SU-DHL-6 (cell line): ENCODE data around the gene HS6ST3.

Experiments
- H2AFZ ChIP-seq: fragments of 200-600 bp; sonication (generic); 2 replicates; pipeline ENCODE4 v1.6.1; 2014; ENCODE audit warnings: low read depth, mild to moderate bottlenecking, moderate library complexity, mixed read lengths, antibody characterized with exemption, low read length; ENCODE audit not compliant: severe bottlenecking
- H3F3A ChIP-seq: fragments of 200-600 bp; shearing (Covaris generic); 2 replicates; pipeline ENCODE4 v1.6.0; 2016; ENCODE audit warnings: antibody characterized with exemption, mild to moderate bottlenecking; ENCODE audit not compliant: insufficient read depth
- H3K27ac ChIP-seq: fragments of 200-600 bp; sonication (generic); 2 replicates; pipeline ENCODE4 v1.5.1; 2016; ENCODE audit warnings: low read depth, mild to moderate bottlenecking, low read length, moderate library complexity, mixed read lengths
- H3K27me3 ChIP-seq: fragments of 200-600 bp; sonication (generic), shearing (Covaris generic); 2 replicates; pipeline ENCODE4 v1.6.0; 2014; ENCODE audit warnings: mild to moderate bottlenecking, low read length
- H3K36me3 ChIP-seq: fragments of 200-600 bp; sonication (generic); 2 replicates; pipeline ENCODE4 v1.6.1; 2014; ENCODE audit warnings: mild to moderate bottlenecking, low read length, mixed read lengths
- H3K4me2 ChIP-seq: fragments of 300-600, 200-600 bp; shearing (Covaris generic), sonication (generic); 2 replicates; pipeline ENCODE4 v1.6.0; 2014; ENCODE audit warnings: low read length, low read depth, mild to moderate bottlenecking; ENCODE audit not compliant: poor library complexity, severe bottlenecking
- H3K4me3 ChIP-seq: fragments of 200-600 bp; sonication (generic); 2 replicates; pipeline ENCODE4 v1.5.1; 2014; ENCODE audit warnings: antibody characterized with exemption, low read length, mild to moderate bottlenecking, mixed read lengths; ENCODE audit not compliant: insufficient read depth, poor library complexity, severe bottlenecking
- H3K79me2 ChIP-seq: fragments of 200-600 bp; sonication (generic); 2 replicates; pipeline ENCODE4 v1.6.1; 2014; ENCODE audit warnings: mild to moderate bottlenecking, low read length, moderate library complexity; ENCODE audit not compliant: insufficient read depth
- H3K9ac ChIP-seq: fragments of 200-600 bp; sonication (generic); 2 replicates; pipeline ENCODE4 v1.7.0; 2014; ENCODE audit warnings: mild to moderate bottlenecking, low read length
- H3K9me2 ChIP-seq: fragments of 200-600 bp; sonication (generic); replicated peaks from 2 replicates; pipeline ENCODE4 v1.6.1; 2014; ENCODE audit warnings: low read length; ENCODE audit not compliant: insufficient read depth
- H3K9me3 ChIP-seq: fragments of 200-600 bp; sonication (generic); 2 replicates; pipeline ENCODE4 v1.6.1; 2014; ENCODE audit warnings: low read length, mixed read lengths; ENCODE audit not compliant: insufficient read depth
- H4K20me1 ChIP-seq: fragments of 200-600 bp; sonication (generic); 2 replicates; pipeline ENCODE4 v1.6.1; 2014; ENCODE audit warnings: low read depth, mild to moderate bottlenecking, antibody characterized with exemption, low read length, moderate library complexity, mixed read lengths
- EZH2phosphoT487 ChIP-seq: fragments of 200-600 bp; sonication (generic), shearing (Covaris generic); conservative IDR thresholded peaks from 2 replicates; pipeline ENCODE4 v1.6.1; 2018; ENCODE audit warnings: mild to moderate bottlenecking, antibody characterized with exemption, low read length, moderate library complexity, mixed read lengths
- TF ChIP-seq, protein P1 (sequence below): fragments of 200-600 bp; sonication (generic); IDR thresholded peaks from one replicate; pipeline ENCODE4 v1.5.1; 2017; ENCODE audit warnings: antibody characterized with exemption, mild to moderate bottlenecking, low read length, moderate library complexity; ENCODE audit not compliant: insufficient read depth, poor library complexity, severe bottlenecking

The HS6ST3 gene

DNA sequence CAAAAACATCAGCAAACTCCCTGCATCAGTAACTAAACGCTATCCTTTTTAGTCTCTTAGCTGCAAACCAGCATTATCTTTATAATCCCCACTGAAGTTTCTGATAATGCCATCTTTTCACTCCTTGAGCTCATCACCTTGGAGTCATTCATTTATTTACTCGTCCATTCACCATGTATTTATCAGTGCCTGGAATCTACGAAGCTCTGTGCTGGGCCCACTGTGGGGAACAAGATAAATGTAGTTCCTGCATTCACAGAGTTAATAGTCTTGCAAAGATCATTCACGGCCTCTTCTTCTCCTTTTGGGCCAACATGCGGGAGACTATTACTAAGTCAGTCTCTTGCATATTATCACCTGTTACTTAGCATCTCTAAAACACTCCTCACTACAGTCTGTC, 89.4 kb downstream of the HS6ST3 start:
- TF ChIP-seq, protein P1, sequence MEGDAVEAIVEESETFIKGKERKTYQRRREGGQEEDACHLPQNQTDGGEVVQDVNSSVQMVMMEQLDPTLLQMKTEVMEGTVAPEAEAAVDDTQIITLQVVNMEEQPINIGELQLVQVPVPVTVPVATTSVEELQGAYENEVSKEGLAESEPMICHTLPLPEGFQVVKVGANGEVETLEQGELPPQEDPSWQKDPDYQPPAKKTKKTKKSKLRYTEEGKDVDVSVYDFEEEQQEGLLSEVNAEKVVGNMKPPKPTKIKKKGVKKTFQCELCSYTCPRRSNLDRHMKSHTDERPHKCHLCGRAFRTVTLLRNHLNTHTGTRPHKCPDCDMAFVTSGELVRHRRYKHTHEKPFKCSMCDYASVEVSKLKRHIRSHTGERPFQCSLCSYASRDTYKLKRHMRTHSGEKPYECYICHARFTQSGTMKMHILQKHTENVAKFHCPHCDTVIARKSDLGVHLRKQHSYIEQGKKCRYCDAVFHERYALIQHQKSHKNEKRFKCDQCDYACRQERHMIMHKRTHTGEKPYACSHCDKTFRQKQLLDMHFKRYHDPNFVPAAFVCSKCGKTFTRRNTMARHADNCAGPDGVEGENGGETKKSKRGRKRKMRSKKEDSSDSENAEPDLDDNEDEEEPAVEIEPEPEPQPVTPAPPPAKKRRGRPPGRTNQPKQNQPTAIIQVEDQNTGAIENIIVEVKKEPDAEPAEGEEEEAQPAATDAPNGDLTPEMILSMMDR, result no peak
- no peak for TF ChIP-seq EZH2phosphoT487
- Histone ChIP-seq H3K27me3 (no peaks in the 10 kb centered on the region), H2AFZ (no peak overlapping the region)

DNA sequence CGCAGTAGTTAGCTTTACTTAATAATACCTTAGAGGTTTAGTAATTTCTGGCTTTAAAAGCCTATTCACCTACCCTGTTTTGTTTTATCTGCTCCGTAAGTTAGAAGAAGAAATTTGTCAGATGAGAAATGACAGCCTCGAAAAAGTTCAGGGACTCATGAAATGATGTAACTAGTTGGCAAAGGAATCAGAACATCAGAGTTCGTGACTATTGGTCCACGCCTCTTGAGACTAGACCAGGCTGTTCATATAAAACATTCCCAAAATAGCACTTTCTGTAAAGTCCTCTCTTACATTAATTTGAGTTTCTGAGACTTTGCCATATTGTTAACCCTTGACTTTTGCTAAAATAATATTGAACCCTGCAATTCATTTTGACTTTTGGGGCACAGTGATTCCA, 92.0 kb downstream of the HS6ST3 start:
- H2AFZ ChIP-seq, result no peak overlapping the region
- H3K9ac ChIP-seq, result no peak overlapping the region
- no peaks in the 10 kb centered on the region for H3K36me3 ChIP-seq
- no peak overlapping the region for H3K4me3 ChIP-seq
- H3K27me3 ChIP-seq, result no peaks in the 10 kb centered on the region
- no peak overlapping the region for H3K4me2 ChIP-seq
- no peaks in the 10 kb centered on the region for H3K9me2 ChIP-seq
- H3K27ac ChIP-seq, result no peak overlapping the region
- no peaks in the 10 kb centered on the region for H4K20me1 ChIP-seq
- no peaks in the 10 kb centered on the region for H3F3A ChIP-seq
- TF ChIP-seq, protein P1, result no peak
- no peak for TF ChIP-seq EZH2phosphoT487
- no peaks in the 10 kb centered on the region for H3K79me2 ChIP-seq
- H3K9me3 ChIP-seq, result no peaks in the 10 kb centered on the region

More for the DNA sequence above, 89.4 kb downstream of the HS6ST3 start:
- Histone ChIP-seq H3K36me3 (no peaks in the 10 kb centered on the region), H3K9me3 (no peaks in the 10 kb centered on the region), H3K9ac (no peak overlapping the region), H3K4me3 (no peak overlapping the region), H3K27ac (no peak overlapping the region), H3K4me2 (no peak overlapping the region), H4K20me1 (no peaks in the 10 kb centered on the region), H3K9me2 (no peaks in the 10 kb centered on the region), H3F3A (no peaks in the 10 kb centered on the region), H3K79me2 (no peaks in the 10 kb centered on the region)

DNA sequence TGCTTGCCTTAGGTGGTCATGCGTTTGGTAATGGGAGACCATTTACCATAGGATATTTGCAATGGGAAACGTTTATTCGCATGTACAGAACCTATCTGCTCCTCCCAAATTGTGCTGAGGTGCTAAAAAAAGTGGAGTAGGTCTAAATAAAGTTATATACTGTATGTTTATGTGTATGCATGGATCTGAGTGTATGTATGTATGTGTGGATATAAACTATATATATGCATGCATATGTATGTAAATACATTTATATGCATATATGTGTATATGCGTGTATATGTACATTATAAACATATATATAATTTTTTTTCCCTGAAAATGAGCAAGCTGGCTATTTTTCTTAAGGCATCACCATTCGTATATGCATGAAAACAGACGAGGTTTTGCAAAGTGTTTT, 95.9 kb downstream of the HS6ST3 start:
- Histone ChIP-seq H3K27ac (no peak overlapping the region), H2AFZ (no peak overlapping the region), H3K4me2 (no peak overlapping the region), H3K27me3 (no peaks in the 10 kb centered on the region), H3K9me2 (no peaks in the 10 kb centered on the region), H3K4me3 (no peak overlapping the region), H3F3A (no peaks in the 10 kb centered on the region), H4K20me1 (no peaks in the 10 kb centered on the region), H3K36me3 (no peaks in the 10 kb centered on the region), H3K9ac (no peak overlapping the region), H3K9me3 (no peaks in the 10 kb centered on the region), H3K79me2 (no peaks in the 10 kb centered on the region)
- TF ChIP-seq, protein P1, result no peak
- no peak for TF ChIP-seq EZH2phosphoT487

DNA sequence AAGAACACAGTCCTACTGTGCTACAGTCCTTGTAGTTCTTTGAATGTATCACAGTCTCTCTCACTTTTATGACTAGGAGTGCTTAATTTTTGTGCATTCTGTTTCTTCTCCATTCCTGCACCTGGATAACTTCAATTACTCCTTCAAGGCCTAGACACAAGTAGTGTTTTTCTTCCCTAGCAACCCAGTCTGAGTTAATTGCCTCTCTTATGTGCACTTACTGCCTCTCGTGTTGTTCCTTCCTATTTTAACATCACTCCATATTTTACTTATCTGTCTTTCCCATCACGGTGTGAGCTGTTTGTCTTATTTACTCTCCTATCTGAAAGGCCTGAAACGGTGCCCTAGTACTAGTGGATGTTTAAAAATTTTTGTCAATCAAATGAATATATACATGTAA, 101.5 kb downstream of the HS6ST3 start:
- Histone ChIP-seq H3K4me3 (no peak overlapping the region), H3K9ac (no peak overlapping the region), H3F3A (no peaks in the 10 kb centered on the region), H2AFZ (no peak overlapping the region), H4K20me1 (no peaks in the 10 kb centered on the region), H3K4me2 (no peak overlapping the region), H3K27ac (no peak overlapping the region), H3K9me3 (no peaks in the 10 kb centered on the region), H3K9me2 (no peaks in the 10 kb centered on the region), H3K36me3 (no peaks in the 10 kb centered on the region), H3K79me2 (no peaks in the 10 kb centered on the region), H3K27me3 (no peaks in the 10 kb centered on the region)
- TF ChIP-seq, protein P1, result no peak
- TF ChIP-seq EZH2phosphoT487, result no peak
